SKM-1 treated with dmso at 0.1 percent for 144 hours (cell line): ENCODE data around the gene TRPV4.

Experiments
- DNase-seq: peaks from one replicate; lab custom pipeline; 2025; ENCODE audit not compliant: unreplicated experiment; lab: John Stamatoyannopoulos, UW

TRPV4 gene

GRCh38 chr12:109743076-109743910 lies 89.9 kb downstream of the TRPV4 start:
- no peak for DNase-seq

DNA sequence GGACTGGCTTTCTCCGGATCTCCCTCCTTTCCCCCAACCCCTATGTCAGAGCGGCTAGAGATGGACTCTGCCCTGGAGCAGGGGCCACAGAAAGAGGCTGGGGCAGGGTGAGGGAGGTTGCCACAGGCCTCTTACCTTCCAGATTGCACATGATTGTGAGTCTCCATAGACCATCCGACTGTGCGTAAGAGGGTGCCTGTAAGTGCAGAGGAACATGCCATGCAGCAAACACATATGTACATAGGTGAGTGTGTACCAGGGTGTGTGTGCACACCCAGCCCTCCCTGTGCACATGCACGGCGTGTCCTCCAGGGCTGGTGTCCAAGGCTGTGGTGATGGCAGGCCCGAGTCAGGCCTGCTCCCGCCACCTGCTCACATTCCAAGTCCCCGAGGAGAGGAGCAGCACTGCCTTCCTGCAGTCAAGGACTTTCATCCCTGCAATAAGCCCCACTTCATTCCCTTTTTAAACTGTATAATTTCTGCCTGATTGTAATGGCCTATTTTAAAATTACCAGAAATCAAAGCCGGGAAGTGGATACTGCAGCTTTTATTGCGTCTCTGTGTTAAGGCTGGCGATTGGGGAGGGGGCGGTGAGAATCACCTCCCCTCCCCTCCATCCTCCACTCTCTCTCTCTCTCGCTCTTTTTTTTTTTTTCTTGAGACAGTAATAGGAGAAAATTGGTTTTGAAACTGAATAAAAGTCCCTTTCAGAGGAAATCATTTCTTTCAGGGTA lies 91.1 kb downstream of the TRPV4 start:
- no peak for DNase-seq

DNA sequence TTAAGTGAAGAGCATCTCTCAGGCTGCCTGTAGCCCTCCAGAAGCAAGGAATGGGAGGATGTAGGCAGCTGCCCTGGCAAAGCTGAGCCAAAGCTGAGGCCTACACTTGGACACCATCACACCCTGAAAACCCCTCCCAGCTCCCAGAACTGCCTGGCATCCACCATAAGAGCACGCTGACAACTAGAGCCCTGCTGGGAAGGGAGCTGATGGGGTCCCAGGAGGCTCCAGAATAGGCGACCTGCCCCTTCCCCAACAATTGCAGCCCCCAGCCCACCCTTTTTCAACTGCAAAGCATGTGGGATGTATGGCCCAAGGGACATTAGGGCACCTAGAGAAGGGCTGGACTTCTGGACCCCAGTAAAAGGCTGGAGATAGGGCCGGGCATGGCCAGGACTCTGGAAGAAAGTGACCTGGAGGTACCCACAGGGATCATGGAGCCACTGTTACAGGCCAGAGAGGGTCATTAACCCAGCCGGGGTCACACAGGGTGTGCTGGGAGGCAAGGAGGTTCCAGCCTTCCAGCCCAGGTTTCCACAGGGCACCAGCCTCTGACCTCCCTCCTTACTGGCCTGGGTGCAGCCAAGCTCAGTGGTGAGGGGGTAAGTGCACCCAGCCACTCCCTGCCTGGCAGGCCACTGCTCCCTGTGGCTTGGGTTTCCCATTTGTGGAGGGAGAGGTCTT lies 91.8 kb downstream of the TRPV4 start:
- no peak for DNase-seq

DNA sequence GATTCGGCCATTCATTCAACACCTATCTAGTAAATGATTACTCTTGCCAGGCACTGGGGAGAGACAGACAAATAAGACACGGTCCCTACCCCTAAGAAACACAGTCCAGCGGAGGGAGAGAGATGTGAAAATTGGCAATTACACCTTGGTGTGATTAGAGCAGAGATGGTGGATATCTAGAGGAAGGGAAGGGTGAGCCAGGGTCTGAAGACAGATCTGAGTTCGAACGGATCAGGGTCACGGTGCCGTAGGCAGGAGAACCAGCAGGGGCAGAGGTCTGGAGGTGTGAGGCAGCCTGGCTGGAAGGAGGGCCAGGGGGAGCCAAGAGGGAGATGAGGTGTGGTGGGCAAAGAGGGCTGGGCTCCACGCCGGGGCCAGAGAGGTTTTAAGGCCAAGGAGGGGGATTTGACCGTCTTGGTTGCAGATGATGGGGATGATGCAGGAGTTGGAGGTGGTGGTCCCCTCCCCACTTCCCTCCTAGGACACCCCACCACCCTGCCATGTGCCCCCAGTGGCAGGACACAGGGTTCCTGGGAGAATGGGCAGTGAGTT lies 92.4 kb downstream of the TRPV4 start:
- DNase-seq = no peak

- DNase-seq = no peak
Observed at GRCh38 chr12:109739747-109740693, 93.2 kb downstream of the TRPV4 start.

DNA sequence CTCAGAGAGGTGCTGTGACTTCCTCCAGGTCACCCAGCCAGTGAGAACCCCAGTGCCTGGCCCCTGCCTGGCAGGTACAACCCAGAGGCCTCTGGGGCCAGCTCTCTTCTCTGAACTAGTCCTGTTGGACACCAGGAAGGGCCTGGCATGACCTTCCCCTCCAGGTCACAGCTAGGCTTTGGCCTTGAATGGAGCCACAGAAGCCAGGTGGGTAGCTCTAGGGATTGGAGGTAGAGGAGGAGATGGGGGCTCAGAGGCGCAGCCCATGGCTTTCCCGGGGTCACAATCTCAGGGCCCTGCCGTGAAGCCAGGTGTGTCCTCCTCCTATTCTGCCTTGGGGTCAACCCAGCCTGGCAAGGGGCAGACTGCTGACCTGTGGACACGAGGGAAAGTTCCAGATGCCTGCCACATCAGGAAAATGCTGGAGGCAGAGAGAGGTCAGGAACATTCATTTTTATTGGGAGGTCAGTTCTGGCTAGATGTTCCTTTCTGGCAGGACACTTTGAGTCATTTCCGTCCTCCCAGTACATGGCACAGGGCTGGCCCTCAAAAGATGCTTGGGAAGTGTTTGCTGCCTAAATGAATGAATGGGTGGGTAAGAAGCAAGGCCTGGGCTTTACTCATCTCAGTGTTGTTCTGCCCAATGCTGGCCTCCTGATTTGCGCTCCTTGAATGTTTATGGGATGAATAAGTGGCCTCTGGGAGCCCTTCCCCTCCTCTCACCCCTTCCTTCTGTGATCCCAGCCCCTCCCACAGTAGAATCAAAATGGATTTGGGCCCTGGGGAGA lies 94.1 kb downstream of the TRPV4 start:
- no peak for DNase-seq

DNA sequence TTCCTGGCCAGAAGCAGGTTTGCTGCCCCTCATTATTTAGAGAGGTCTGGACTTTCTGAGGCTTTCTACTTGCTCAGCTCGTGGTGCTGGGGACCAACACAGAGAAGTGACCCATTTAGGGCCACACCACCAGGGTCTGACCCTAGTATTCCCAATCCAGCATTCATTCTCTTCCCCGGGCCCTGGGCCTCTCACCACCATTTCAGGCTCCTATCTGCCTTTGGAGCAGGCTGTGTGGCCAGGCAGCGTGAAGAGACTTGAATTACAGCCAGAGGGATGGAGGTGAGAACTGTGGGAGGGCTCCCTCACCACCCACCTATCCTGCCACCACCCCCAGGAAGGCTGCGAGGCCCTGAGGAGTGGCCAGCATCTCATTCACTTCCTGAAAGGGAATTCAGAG lies 95.0 kb downstream of the TRPV4 start:
- DNase-seq = no peak

DNA sequence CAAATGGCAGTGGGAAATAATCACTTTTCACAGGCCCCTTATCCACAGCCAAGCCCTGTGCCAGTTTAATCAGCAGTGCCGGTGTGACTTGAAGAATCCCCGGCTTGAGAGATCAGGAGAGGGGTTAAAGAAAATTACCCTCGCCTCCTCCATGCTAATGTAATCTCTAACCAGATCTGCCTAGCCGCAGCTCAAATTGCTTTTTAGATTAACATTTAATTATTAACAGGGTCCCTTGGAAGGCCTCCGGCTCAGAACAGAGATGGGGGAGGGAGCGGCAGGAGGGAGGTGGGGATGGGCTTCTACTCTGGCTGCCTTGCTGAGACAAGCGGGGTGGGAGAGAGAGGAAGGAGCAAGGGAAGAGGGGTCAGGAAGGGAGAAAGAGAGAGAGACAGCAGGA lies 95.6 kb downstream of the TRPV4 start:
- no peak for DNase-seq

- DNase-seq = no peak
Observed at GRCh38 chr12:109737126-109737525, 96.1 kb downstream of the TRPV4 start.

DNA sequence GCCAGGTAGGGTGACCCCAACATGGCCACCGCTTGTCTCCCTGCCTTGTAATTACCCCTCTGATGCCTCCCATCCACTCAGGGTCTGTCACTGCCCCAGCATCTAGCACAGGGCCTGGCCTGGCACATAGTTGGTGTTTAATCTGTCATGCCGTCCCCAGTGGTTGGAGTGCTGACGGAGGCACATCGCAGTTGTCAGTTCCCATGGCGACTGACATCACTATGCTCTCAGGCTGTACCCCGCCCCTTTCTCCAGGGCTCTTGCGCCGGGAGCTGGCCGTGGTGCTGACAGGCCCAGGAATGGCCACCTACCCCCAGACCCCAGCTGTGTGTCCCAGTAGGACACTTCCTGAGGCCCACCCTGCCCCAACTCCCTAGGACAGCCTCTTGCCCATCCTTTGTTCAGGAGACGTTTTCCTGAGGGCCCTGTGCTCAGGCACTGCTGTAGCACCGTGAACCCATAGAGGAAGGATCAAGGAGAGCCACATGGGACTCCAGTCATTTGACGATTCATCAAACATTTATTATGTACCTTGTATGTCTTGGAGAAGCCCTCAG lies 96.6 kb downstream of the TRPV4 start:
- DNase-seq = no peak

- no peak for DNase-seq
Observed at GRCh38 chr12:109735825-109736551, 97.2 kb downstream of the TRPV4 start.

DNA sequence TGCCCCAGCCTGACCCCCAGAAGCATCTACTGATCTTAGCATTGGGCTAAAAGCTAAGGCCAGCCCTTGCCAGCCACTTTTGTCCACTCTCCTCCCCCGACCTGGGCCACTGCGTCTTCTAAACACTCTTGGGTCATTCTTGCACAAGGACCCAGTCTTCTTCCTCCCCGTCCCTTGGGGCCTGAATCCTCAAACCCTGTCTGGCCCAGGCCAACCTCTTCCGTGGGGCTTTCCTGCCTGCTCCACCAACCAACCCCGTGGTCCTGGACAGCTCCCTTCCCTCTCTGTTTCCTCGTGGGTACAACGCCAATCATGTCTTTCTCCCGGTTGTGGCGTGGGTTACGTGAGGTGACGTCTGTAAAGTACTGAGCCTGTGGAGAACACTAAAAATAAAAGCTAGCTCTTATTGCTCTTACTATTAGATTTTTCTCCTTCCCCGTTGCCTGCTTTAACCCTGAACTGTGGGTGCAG lies 98.1 kb downstream of the TRPV4 start:
- DNase-seq = no peak

- no peak for DNase-seq
Observed at GRCh38 chr12:109734219-109735000, 98.8 kb downstream of the TRPV4 start.
